Measurements from ENCODE around the gene SYNJ2.

DNA sequence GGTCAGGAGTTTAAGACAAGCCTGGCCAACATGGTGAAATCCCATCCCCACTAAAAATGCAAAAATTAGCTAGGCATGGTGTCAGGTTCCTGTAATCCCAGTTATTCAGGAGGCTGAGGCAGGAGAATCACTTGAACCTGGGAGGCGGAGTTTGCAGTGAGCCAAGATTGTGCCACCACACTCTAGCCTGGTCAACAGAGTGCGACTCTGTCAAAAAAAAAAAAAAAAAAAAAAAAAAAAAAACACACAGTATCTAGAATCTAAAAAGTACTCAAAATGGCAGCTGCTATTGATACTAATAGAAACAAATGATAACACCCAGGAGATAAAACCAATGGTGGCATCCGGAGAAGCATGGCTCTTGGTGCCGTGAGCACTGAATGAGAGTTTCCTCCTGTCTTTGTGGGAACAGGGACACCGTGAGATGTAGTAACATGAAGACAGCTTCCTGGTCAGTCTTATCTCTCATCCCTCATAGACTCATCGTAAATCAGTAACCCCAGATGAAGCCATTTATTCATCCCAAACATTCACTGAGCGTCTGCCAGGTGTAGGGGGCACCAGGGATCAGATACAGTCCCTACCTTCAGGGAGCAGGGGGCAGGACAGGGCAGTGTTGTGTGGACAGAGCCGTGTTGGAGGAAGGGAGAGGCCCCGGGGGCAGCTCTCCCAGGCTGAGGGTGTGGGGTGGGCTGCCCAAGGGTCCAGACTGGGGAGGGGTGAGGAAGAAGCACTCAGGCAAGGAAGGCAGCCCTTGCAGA is 66.1 kb downstream of the SYNJ2 start:
- TF ChIP-seq CTCF (IDR thresholded peaks at IDR 0.05) (no peak), POLR2A (IDR thresholded peaks at IDR 0.05) (no peak)
